Activated CD8-positive, alpha-beta T cell treated with anti-CD3 and anti-CD28 coated beads for 36 hours (primary cell): ENCODE data around the gene TNIP1. TPM values are rescaled to one million over a fixed set of nuclear protein-coding genes. Genes with fewer than 3 reads are reported as not detected.

Experiments used
- ATAC-seq: fragments of 200-7000 bp; cut with Tn5 transposase; one replicate; pipeline ENCODE4 v1.10.0; 2021; ENCODE audit warnings: mild to moderate bottlenecking, moderate library complexity
- CTCF ChIA-PET: fragments of 350-600 bp; sonication (Branson Sonifier 250); formaldehyde crosslinking; loops from one replicate; lab custom pipeline; 2021; ENCODE audit warnings: antibody characterized with exemption; lab: Charles Lee
- POLR2A ChIA-PET: fragments of 350-600 bp; sonication (Branson Sonifier 250); formaldehyde crosslinking; loops from one replicate; lab custom pipeline; 2021; ENCODE audit warnings: antibody characterized with exemption; lab: Charles Lee
- DNase-seq: peaks from one replicate; pipeline ENCODE4 v3.0.0-alpha.2; 2020
- H3K27ac Mint-ChIP-seq: one replicate; pipeline ENCODE4 v1.8.0; 2021; ENCODE audit warnings: mild to moderate bottlenecking, mixed read lengths
- H3K27me3 Mint-ChIP-seq: one replicate; pipeline ENCODE4 v1.8.0; 2021; ENCODE audit warnings: mixed read lengths
- H3K36me3 Mint-ChIP-seq: one replicate; pipeline ENCODE4 v1.8.0; 2021; ENCODE audit warnings: low read depth, mixed read lengths
- H3K4me1 Mint-ChIP-seq: one replicate; pipeline ENCODE4 v1.8.0; 2021; ENCODE audit warnings: low read depth, mixed read lengths
- H3K4me3 Mint-ChIP-seq: one replicate; pipeline ENCODE4 v1.8.0; 2021; ENCODE audit warnings: mild to moderate bottlenecking, moderate library complexity, mixed read lengths
- H3K9me3 Mint-ChIP-seq: one replicate; pipeline ENCODE4 v1.8.0; 2021; ENCODE audit warnings: mixed read lengths
- CTCF ChIP-seq: fragments of 200-600 bp; IDR thresholded peaks from one replicate; pipeline ENCODE4 v1.8.0; 2022; ENCODE audit warnings: antibody characterized with exemption, mild to moderate bottlenecking
- intact Hi-C: fragments of 100-400 bp; cut with micrococcal nuclease; formaldehyde crosslinking; loops from one replicate; pipeline ENCODE4 v1.10.0; 2022
- total RNA-seq, 2 experiments: library from RNA; stranded (reverse); gene quantifications; one replicate each; pipeline ENCODE4 v1.2.3, GENCODE V29; 2021

Gene TNIP1
- total RNA-seq, 2 experiments from 2014 or later, result 222 TPM

- no peaks in the 10 kb centered on the region for H3K27me3 Mint-ChIP-seq
- H3K36me3 Mint-ChIP-seq, result peaks cover 57% of the 10 kb centered on the region
- no peak for TF ChIP-seq CTCF
- no peaks in the 10 kb centered on the region for H3K9me3 Mint-ChIP-seq
- no peak overlapping the region for H3K27ac Mint-ChIP-seq
- H3K4me1 Mint-ChIP-seq, result no peaks in the 10 kb centered on the region
- H3K4me3 Mint-ChIP-seq, result no peak overlapping the region
- no peak for DNase-seq
- ChIA-PET POLR2A (interaction anchor here (1.1 kb wide), 1 partner anchor 12 kb away, joined by 3 read pairs; no protein-coding TSS in a partner anchor), CTCF (interaction anchor here (0.9 to 16.0 kb wide), 6 partner anchors 8 to 58 kb away, joined by 3 to 478 read pairs (median 12); no protein-coding TSS in a partner anchor)
- intact Hi-C loops, result no loop called here
- no peak for ATAC-seq
These were observed 27.1 kb upstream of the TNIP1 start for GRCh38 chr5:151107738-151108520.

- peaks cover 57% of the 10 kb centered on the region for H3K36me3 Mint-ChIP-seq
- ChIA-PET POLR2A (no interaction called here), CTCF (interaction anchor here (0.9 to 16.0 kb wide), 5 partner anchors 8 to 59 kb away, joined by 3 to 478 read pairs (median 19); no protein-coding TSS in a partner anchor)
- H3K9me3 Mint-ChIP-seq, result no peaks in the 10 kb centered on the region
- H3K4me3 Mint-ChIP-seq, result no peak overlapping the region
- TF ChIP-seq CTCF, result no peak
- no peak for DNase-seq
- no peaks in the 10 kb centered on the region for H3K27me3 Mint-ChIP-seq
- intact Hi-C loops, result no loop called here
- H3K4me1 Mint-ChIP-seq, result no peaks in the 10 kb centered on the region
- ATAC-seq, result no peak
- no peak overlapping the region for H3K27ac Mint-ChIP-seq
These were observed 26.2 kb upstream of the TNIP1 start for GRCh38 chr5:151107084-151107483.

- DNase-seq (no peak), ATAC-seq (no peak)
- ChIA-PET POLR2A (no interaction called here), CTCF (interaction anchor here (1.8 to 16.0 kb wide), 3 partner anchors 9 to 59 kb away, joined by 4 to 478 read pairs (median 40); no protein-coding TSS in a partner anchor)
- intact Hi-C loops, result no loop called here
- Mint-ChIP-seq H3K4me3 (no peak overlapping the region), H3K27ac (peak overlapping the region; percentile 31), H3K9me3 (no peaks in the 10 kb centered on the region), H3K36me3 (peaks cover 63% of the 10 kb centered on the region), H3K4me1 (no peaks in the 10 kb centered on the region), H3K27me3 (no peaks in the 10 kb centered on the region)
- no peak for TF ChIP-seq CTCF
These were observed 25.7 kb upstream of the TNIP1 start for GRCh38 chr5:151106509-151106908.

GRCh38 chr5:151106043-151106442 lies 25.2 kb upstream of the TNIP1 start:
- no peak for DNase-seq
- Mint-ChIP-seq H3K9me3 (no peaks in the 10 kb centered on the region), H3K4me1 (no peaks in the 10 kb centered on the region), H3K27ac (no peak overlapping the region), H3K27me3 (no peaks in the 10 kb centered on the region), H3K36me3 (peaks cover 65% of the 10 kb centered on the region), H3K4me3 (no peak overlapping the region)
- TF ChIP-seq CTCF, result no peak
- POLR2A ChIA-PET, result no interaction called here
- CTCF ChIA-PET, result interaction anchor here (1.9 to 16.0 kb wide), 3 partner anchors 9 to 52 kb away, joined by 4 to 478 read pairs (median 40); partner anchors contain the start of gene TNIP1
- intact Hi-C loops, result no loop called here
- ATAC-seq, result no peak

GRCh38 chr5:151105561-151105960 lies 24.7 kb upstream of the TNIP1 start:
- no peak for ATAC-seq
- Mint-ChIP-seq H3K27ac (no peak overlapping the region), H3K4me3 (no peak overlapping the region), H3K27me3 (no peaks in the 10 kb centered on the region), H3K9me3 (no peaks in the 10 kb centered on the region), H3K36me3 (peaks cover 68% of the 10 kb centered on the region), H3K4me1 (peaks cover under 1% of the 10 kb centered on the region)
- intact Hi-C loops, result no loop called here
- no peak for TF ChIP-seq CTCF
- DNase-seq, result no peak
- POLR2A ChIA-PET, result no interaction called here
- CTCF ChIA-PET, result interaction anchor here (1.5 to 16.0 kb wide), 4 partner anchors 10 to 52 kb away, joined by 3 to 478 read pairs (median 22); partner anchors contain the start of gene TNIP1
